GM11168 (cell line): ENCODE data around the gene MARVELD2.

ENCODE experiments used
- in situ Hi-C: fragments of 300-500 bp; cut with MboI; formaldehyde crosslinking; loops from one replicate; pipeline ENCODE4 v1.12.0; 2022; ENCODE audit warnings: low sequenced_read_pairs; ENCODE audit not compliant: unreplicated experiment

MARVELD2 gene

GRCh38 chr5:69491838-69492390 is 77.0 kb downstream of the MARVELD2 start:
- in situ Hi-C loops = no loop called here

GRCh38 chr5:69492391-69492922 is 77.5 kb downstream of the MARVELD2 start, which contains the start of gene OCLN:
Gene OCLN (plus strand): TSS chr5:69492790. CDS start chr5:69504245, 11,455 bp downstream.
- in situ Hi-C loops = no loop called here

GRCh38 chr5:69492923-69493395 is 78.0 kb downstream of the MARVELD2 start:
- in situ Hi-C loops = no loop called here

- in situ Hi-C loops = no loop called here
Measured at GRCh38 chr5:69493396-69494133, 78.6 kb downstream of the MARVELD2 start.
